Measurements from ENCODE around the gene ZNG1A. TPM values are rescaled to one million over a fixed set of nuclear protein-coding genes. Genes with fewer than 3 reads are reported as not detected.
"Not testable (repeated sequence)": the region's sequence is repeated elsewhere in the genome, so short reads cannot be mapped to it uniquely, and the experiment has no call there.

The ZNG1A gene
- polyA plus RNA-seq, 1 donor = 48.2 TPM

DNA sequence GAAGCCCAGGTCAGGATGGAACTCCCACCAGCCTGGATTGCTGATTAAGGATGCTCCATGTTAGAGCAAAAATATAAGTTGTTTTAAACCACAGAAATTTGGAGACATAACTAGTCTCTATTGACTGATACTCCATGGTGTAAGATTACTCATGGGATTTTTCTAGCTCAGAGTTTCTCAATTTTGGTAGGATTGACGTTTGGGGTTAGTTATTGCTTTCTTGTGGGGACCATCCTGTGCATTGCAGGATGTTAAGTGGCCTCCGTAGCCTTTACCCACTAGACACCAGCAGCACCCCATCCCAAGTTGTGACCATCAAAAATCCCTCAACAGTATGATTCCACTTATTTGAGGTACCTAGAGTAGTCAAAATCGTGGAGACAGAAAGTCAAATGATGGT is 80.1 kb downstream of the ZNG1A start:
- DNase-seq (ENCODE audit: low read depth) = not testable (repeated sequence)

DNA sequence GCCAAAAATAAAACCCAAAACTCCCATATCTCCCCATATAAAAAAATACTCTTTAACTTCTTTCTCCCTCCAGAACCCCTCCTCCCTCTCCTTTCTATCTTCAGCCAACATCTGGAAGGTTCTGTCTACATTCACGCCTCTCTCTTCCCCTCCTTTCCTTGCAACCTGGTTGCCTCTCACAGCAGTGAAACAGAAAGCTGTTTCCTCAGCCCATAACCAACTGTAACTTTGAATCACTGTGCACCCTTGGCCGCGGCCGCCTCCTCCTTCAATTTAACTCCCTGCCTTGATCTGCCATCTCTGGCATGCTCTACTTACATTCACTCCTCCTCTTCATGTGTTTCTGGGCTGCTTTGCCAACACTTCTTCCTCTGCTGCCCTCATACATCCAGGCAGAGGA is 83.9 kb downstream of the ZNG1A start:
- DNase-seq (ENCODE audit: low read depth) = not testable (repeated sequence)

DNA sequence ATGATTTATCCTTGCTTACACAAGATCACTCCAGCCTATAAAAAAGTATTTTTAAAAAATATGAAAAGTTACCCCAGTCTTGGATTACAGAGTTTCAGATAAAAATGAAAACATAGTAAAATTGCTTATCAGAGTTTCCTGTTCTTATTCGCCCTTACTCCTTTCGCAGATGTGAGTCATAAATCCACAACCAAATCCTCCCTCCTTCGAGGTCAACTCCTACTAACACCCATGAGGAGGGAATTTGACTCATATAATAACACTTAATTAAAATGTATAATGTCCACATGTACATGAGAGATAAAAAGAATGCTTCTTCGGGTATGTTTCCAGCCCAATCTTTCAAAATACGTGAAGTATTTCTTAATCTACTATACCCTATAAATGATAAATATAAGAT is 84.5 kb downstream of the ZNG1A start:
- not testable (repeated sequence) for DNase-seq (ENCODE audit: low read depth)

DNA sequence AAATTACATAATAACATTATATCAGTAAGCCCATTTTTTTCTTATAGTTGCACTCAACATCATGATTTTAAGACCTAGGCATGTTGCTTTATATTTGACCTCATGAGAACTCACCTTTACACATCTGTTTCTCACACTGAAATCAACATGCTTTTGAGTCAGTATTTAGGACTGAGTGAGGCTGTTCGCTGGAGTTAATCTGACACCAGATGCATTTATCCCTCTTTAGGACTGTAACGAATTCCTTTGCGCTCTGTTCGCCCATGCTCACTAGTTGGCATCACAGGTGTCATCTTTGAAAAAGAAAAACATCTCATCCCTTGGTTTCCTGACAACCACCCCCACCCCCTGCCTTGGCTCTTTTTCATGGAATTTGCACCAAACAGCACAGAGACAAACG is 84.9 kb downstream of the ZNG1A start:
- DNase-seq (ENCODE audit: low read depth) = not testable (repeated sequence)

DNA sequence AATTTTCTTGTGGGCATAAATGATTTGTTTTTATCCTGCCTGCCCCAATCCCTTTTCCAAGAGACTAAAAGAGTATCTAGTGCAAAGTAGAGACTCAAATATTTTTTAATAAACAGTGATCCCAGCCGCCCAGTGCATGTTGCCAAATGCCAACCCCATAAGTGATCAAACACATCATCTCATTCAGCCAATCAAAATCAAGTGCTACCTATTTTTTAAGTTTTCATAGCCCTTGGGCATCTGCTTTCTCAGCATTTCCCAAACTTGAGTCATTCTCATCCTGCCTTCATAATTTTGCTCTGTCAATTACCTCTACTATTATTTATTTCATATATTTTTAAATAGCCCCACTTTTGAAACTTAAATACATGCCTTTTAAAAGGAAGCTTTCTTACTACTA is 88.0 kb downstream of the ZNG1A start:
- not testable (repeated sequence) for DNase-seq (ENCODE audit: low read depth)

DNA sequence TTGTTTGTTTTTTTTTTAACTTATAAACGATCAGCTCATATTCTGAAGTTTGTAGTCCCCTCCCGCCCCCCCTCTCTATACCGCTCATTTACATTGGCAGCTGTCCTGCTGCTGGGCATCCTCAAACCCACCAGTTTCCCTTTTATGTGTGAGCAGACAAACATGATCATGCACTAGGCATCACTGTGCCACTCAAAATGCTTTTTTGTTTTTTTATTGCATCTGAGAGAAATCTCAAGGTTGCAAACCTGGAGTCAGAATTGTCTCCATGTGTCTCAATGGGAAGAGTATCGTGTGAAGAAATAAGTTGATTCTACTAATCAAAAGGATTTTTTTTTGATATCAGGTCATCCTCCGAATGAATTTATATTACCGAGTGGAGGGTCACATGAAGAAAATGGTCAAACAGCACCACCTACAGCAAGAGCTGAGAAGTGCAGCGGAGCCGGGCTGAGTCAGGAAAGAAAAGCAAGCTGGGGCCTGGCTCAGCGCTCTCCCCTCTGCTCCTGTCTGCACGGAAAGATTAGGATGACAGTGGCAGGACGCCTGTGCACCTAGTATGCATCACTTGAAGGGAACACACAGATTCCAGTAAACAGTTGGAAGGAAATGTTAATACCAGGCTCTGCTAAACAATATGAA is 90.3 kb downstream of the ZNG1A start:
- DNase-seq (ENCODE audit: low read depth) = not testable (repeated sequence)

DNA sequence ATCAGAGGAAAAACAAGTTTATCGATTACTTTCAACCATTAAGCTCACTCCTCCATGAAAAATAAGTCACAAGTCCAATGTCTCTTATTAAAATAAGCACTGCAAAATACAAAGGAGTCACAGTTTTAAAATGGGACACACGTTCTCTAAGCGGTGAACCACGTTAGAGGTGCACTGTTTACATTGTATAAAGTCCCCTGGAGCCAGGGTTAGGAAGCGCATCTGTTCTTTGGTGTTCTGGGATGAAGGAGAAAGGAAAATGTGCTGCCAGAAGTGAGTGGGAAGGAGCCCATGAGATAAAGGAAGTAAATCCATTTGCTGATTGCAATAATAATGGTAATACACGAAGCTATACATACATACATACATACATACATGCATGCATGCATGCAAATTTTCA is 91.0 kb downstream of the ZNG1A start:
- DNase-seq (ENCODE audit: low read depth) = not testable (repeated sequence)

DNA sequence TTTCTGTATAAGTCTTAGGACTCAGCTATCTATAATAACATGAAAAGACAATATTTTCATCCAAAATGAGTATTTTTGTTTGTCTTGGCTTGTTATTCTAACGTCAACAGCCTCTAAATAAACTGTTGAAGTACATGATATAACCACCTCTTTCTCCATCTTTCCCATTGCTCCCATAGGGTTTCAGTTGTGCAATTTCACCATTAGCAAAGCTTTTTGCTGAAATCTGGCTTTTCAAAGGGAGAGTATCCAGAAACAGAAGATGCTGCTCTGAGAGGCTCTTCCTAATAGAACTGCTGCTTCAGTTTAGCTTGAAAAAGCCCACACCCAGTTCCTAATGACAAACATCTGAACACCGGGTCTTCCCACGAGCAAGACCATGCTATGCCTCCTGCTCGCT is 91.8 kb downstream of the ZNG1A start:
- not testable (repeated sequence) for DNase-seq (ENCODE audit: low read depth)

DNA sequence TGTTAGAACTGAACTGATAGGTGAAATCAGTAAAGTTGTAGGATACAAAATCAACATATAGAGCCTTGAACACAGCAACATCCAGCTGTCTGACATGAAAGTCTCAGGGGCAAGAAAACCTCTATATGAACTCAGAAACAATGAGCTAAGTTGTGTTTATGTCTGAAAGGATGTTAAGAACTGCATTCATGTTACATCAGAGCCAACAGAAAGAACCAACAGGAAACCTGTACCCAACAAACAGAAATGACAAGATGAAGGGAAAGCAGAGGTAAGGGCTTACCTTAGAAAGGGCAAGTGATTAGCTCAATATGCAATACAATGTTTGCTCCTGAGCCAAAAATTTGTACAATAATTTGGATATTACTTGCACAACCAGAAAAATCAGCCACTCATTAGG is 92.2 kb downstream of the ZNG1A start:
- not testable (repeated sequence) for DNase-seq (ENCODE audit: low read depth)

DNA sequence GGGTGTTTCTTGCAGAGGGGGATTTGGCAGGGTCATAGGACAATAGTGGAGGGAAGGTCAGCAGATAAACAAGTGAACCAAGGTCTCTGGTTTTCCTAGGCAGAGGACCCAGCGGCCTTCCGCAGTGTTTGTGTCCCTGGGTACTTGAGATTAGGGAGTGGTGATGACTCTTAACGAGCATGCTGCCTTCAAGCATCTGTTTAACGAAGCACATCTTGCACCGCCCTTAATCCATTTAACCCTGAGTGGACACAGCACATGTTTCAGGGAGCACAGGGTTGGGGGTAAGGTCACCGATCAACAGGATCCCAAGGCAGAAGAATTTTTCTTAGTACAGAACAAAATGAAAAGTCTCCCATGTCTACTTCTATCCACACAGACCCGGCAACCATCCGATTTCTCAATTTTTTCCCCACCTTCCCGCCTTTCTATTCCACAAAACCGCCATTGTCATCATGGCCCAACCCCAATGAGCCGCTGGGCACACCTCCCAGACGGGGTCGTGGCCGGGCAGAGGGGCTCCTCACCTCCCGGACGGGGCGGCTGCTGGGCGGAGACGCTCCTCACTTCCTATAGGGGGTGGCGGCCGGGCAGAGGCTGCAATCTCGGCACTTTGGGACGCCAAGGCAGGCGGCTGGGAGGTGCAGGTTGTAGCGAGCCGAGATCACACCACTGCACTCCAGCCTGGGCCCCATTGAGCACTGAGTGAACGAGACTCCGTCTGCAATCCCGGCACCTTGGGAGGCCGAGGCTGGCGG is 95.7 kb downstream of the ZNG1A start:
- not testable (repeated sequence) for DNase-seq (ENCODE audit: low read depth)

DNA sequence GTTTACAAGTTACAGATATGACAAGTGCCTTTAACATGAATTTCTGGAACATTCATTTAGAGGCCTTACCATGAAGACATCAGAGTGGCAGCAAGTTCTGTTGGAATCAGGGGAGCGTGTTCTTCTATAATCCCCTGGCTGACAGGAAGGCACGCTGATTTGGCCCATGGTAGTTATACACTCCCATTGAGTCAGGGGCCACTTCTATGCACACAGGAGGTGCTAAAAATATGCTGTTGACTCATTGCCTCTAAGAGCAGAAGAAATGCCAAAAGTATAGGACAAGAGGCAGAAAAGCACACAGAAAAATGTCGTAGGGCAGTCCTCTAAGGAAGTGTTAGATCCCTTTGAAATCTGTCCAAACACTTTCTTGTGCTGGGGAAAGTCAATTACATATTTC is 100.5 kb downstream of the ZNG1A start:
- not testable (repeated sequence) for DNase-seq (ENCODE audit: low read depth)

DNA sequence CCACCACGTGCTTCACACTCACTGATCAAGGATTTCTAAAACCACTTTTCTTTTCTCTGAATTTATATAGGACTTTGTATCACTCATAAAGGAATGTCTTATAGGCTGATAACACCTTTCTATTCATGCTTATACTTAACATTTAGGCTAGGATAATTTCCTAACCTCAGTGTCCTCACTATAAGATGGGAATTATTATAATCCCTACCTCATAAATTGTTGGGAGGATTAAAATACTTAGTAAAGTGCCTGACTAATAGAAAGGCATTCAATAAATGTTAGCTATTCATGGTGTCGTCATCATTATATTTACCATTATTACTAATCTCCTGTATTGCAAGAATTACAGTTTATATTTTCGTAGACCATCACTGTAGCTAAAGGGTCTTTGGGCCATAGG is 102.5 kb downstream of the ZNG1A start:
- DNase-seq (ENCODE audit: low read depth) = not testable (repeated sequence)

DNA sequence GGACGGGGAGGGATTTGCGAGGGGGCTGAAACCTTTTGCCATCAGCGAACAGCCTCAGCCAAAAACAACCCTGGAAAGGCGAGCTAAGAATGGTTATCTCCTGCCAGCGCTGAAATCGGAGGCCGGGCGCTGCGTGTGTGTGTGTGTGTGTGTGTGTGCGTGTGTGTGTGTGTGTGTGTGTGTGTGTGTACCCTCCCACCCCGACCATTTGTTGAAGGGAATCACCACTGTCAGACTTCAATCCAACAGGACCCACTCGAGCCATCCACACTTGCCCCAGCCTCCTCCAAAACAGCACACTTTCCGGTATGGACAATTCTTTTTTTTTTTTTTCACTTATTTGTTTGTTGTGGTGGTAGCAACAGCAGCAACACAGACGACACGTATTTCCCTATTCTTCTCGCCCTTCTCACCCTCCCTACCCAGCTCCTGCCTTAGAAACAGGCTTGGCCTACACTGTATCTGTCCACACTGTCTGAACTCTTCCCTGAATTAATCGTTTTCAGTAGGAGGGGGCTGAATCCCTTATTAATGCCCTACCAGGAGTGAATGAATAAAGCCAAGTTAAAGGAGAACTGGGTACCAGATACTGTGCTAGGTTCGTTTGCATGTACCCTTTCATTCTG is 104.8 kb downstream of the ZNG1A start:
- DNase-seq (ENCODE audit: low read depth) = not testable (repeated sequence)

DNA sequence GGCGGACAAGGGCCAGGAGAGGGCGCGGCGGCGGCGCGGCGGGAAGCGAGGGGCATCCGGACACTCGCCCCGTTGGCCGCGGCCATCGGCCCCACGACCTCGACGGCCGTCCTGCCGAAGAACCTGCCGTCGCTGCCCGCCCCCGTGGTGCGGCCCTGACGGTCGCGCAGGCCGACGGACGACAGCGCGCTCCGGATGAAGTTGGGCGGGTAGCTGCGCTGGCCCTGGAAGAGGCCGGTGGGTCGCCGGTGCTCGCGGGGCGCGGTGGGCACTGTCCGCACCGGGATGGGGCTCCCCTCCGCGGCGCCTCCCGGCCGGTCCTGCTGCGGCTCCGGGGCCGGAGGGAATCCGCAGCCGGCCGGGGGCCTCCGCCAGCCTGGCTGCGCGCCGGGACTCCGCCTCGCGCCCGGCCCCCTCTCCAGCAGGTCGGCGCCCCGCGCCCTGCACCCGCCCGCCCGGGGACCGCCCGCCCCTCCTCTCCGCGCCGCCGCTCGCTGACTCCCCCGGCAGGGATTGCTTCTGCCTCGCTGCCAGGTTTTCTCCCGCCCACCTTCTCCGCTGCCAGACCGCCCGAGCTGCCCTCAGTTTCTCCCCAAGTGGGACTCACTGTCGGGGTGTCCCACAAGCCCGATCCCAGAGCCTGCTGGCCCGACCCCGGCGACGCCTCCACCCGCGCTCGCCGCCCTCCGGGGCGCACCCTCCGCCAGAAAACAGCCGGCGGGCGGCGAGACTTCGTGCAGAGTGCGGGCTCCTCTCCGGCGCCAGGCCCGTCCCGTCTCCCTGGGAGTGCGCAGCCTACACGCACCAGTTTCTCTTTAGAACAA is 105.6 kb downstream of the ZNG1A start:
- not testable (repeated sequence) for DNase-seq (ENCODE audit: low read depth)

Other genes with a start within 250 kb of the ZNG1A start
- 27.7 TPM for gene WASHC1, start 149.6 kb downstream of the ZNG1A start, polyA plus RNA-seq (ENCODE audit: insufficient read length)
- gene FOXD4, start 60.6 kb downstream of the ZNG1A start, polyA plus RNA-seq (ENCODE audit: insufficient read length) = 2.0 TPM
- gene DOCK8, start 35.8 kb upstream of the ZNG1A start, polyA plus RNA-seq (ENCODE audit: insufficient read length) = 6.0 TPM